SK-N-SH (cell line): Measurements from ENCODE around the gene SNX5. TPM values are rescaled to one million over a fixed set of nuclear protein-coding genes. Genes with fewer than 3 reads are reported as not detected.

Source experiments
- CTCF ChIA-PET: fragments of 300-600, 350-600 bp; formaldehyde crosslinking; extraction: SDS; loops from one replicate; lab custom pipeline; 2021; lab: Yijun Ruan, JAX
- POLR2A ChIA-PET: fragments of 350-600 bp; sonication (Branson Sonifier 250); formaldehyde crosslinking; extraction: SDS; loops from one replicate; lab custom pipeline; 2020; ENCODE audit warnings: antibody characterized with exemption, inconsistent platforms; lab: Yijun Ruan, JAX
- DNase-seq: peaks from one replicate; pipeline ENCODE4 v3.0.0; 2012
- H2AFZ ChIP-seq: fragments of 200-600 bp; sonication (generic); 2 replicates; pipeline ENCODE4 v1.8.1; 2016; ENCODE audit warnings: antibody characterized with exemption, mild to moderate bottlenecking, low read depth
- H3F3A ChIP-seq: fragments of 200-600 bp; sonication (generic); replicated peaks from 2 replicates; pipeline ENCODE3; 2016; ENCODE audit warnings: antibody characterized with exemption, mild to moderate bottlenecking; ENCODE audit not compliant: insufficient read depth
- H3K27ac ChIP-seq, 2 experiments: fragments of 200-500 bp in 1 of 2; fragments of 200-600 bp in 1 of 2; sonication (Bioruptor generic) in 1 of 2; sonication (generic), shearing (Covaris generic) in 1 of 2; 2 replicates each; pipeline versions ENCODE4 v1.5.1 to v1.6.1; 2014 to 2016; ENCODE audit warnings: low read depth in 2 of 2, inconsistent platforms in 1 of 2, low read length in 1 of 2, mild to moderate bottlenecking in 1 of 2, mixed read lengths in 1 of 2
- H3K27me3 ChIP-seq: fragments of 200-600 bp; sonication (generic), shearing (Covaris generic); 2 replicates; pipeline ENCODE4 v1.6.1; 2016; ENCODE audit warnings: mixed run types; ENCODE audit not compliant: insufficient read depth
- H3K36me3 ChIP-seq, 2 experiments: fragments of 200-500 bp in 1 of 2; fragments of 200-600 bp in 1 of 2; sonication (Bioruptor generic) in 1 of 2; sonication (generic) in 1 of 2; replicated peaks in 1 of 2; 2 replicates each; pipeline versions ENCODE3 to v1.5.1; 2014 to 2016; ENCODE audit warnings: low read length in 1 of 2, mild to moderate bottlenecking in 1 of 2; ENCODE audit not compliant: insufficient read depth in 2 of 2, control insufficient read depth in 1 of 2
- H3K4me1 ChIP-seq, 2 experiments: fragments of 200-500 bp in 1 of 2; fragments of 200-600 bp in 1 of 2; sonication (Bioruptor generic) in 1 of 2; sonication (generic), shearing (Covaris generic) in 1 of 2; 2 replicates each; pipeline versions ENCODE4 v1.5.1 to v1.6.1; 2014 to 2016; ENCODE audit warnings: low read depth in 1 of 2, low read length in 1 of 2, mixed run types in 1 of 2; ENCODE audit not compliant: insufficient read depth in 2 of 2, control insufficient read depth in 1 of 2
- H3K4me2 ChIP-seq: fragments of 200-600 bp; sonication (generic), shearing (Covaris generic); 2 replicates; pipeline ENCODE4 v1.6.1; 2017; ENCODE audit warnings: mixed run types
- H3K4me3 ChIP-seq, 2 experiments: fragments of 200-500 bp in 1 of 2; fragments of 200-600 bp in 1 of 2; sonication (Bioruptor generic) in 1 of 2; sonication (generic), shearing (Covaris generic) in 1 of 2; 2 replicates each; pipeline versions ENCODE4 v1.5.1 to v1.8.1; 2014 to 2016; ENCODE audit warnings: low read depth in 2 of 2, inconsistent platforms in 1 of 2, low read length in 1 of 2, mild to moderate bottlenecking in 1 of 2, mixed read lengths in 1 of 2, moderate library complexity in 1 of 2
- H3K79me2 ChIP-seq: fragments of 200-600 bp; sonication (generic); 2 replicates; pipeline ENCODE4 v1.8.1; 2017; ENCODE audit warnings: mild to moderate bottlenecking; ENCODE audit not compliant: insufficient read depth
- H3K9ac ChIP-seq: fragments of 200-600 bp; sonication (generic); 2 replicates; pipeline ENCODE4 v1.6.1; 2017; ENCODE audit warnings: mixed run types
- H3K9me2 ChIP-seq: fragments of 200-600 bp; sonication (generic); 2 replicates; pipeline ENCODE4 v1.6.1; 2017; ENCODE audit warnings: mixed run types
- H3K9me3 ChIP-seq: fragments of 200-600 bp; sonication (generic); 2 replicates; pipeline ENCODE4 v1.6.1; 2017; ENCODE audit warnings: mixed run types, mild to moderate bottlenecking, moderate library complexity
- H4K20me1 ChIP-seq: fragments of 200-600 bp; sonication (generic); 2 replicates; pipeline ENCODE4 v1.6.1; 2017; ENCODE audit warnings: mild to moderate bottlenecking, mixed run types; ENCODE audit not compliant: insufficient read depth
- ELF1 ChIP-seq: IDR thresholded peaks from 2 replicates; pipeline ENCODE4 v1.4.0; 2012
- EZH2phosphoT487 ChIP-seq: fragments of 200-600 bp; sonication (generic); IDR thresholded peaks from 2 replicates; pipeline ENCODE4 v1.6.1; 2017; ENCODE audit warnings: low read depth, mixed run types, mild to moderate bottlenecking, antibody characterized with exemption, moderate library complexity, borderline replicate concordance
- FOXM1 ChIP-seq: IDR thresholded peaks from 2 replicates; pipeline ENCODE4 v1.4.0; 2012; ENCODE audit warnings: low read depth, mild to moderate bottlenecking
- GABPA ChIP-seq: IDR thresholded peaks from 2 replicates; pipeline ENCODE4 v1.4.0; 2012; ENCODE audit warnings: low read depth, mild to moderate bottlenecking
- GATA2 ChIP-seq: sonication (generic); formaldehyde crosslinking; IDR thresholded peaks from 2 replicates; pipeline ENCODE4 v1.5.0; 2020; ENCODE audit warnings: mild to moderate bottlenecking, missing genetic modification reagents
- IRF3 ChIP-seq: fragments of 150-350 bp; IDR thresholded peaks from 2 replicates; pipeline ENCODE4 v1.6.1; 2016; ENCODE audit warnings: mild to moderate bottlenecking, low read depth, low read length
- MAX ChIP-seq: IDR thresholded peaks from 2 replicates; pipeline ENCODE4 v1.4.0; 2012; ENCODE audit warnings: low read depth
- MXI1 ChIP-seq: IDR thresholded peaks from 2 replicates; pipeline ENCODE4 v1.6.1; 2012; ENCODE audit warnings: mild to moderate bottlenecking, low read depth, low read length, improper control_type of control experiment
- NFIC ChIP-seq: IDR thresholded peaks from 2 replicates; pipeline ENCODE4 v1.4.0; 2012; ENCODE audit warnings: borderline replicate concordance
- POLR2AphosphoS5 ChIP-seq: IDR thresholded peaks from 2 replicates; pipeline ENCODE4 v1.6.1; 2012; ENCODE audit warnings: low read depth, low read length
- RAD21 ChIP-seq: IDR thresholded peaks from 2 replicates; pipeline ENCODE4 v1.6.1; 2012; ENCODE audit warnings: mild to moderate bottlenecking, low read length
- RCOR1 ChIP-seq: fragments of 150-350 bp; IDR thresholded peaks from 2 replicates; pipeline ENCODE4 v1.6.1; 2017; ENCODE audit warnings: antibody characterized with exemption, low read length
- RFX5 ChIP-seq: IDR thresholded peaks from 2 replicates; pipeline ENCODE4 v1.6.1; 2012; ENCODE audit warnings: mild to moderate bottlenecking, improper control_type of control experiment, low read length
- RXRA ChIP-seq: IDR thresholded peaks from 2 replicates; pipeline ENCODE4 v1.4.0; 2012; ENCODE audit warnings: low read depth, mild to moderate bottlenecking, borderline replicate concordance
- SIN3A ChIP-seq: IDR thresholded peaks from 2 replicates; pipeline ENCODE4 v1.6.1; 2012; ENCODE audit warnings: low read depth, mild to moderate bottlenecking, low read length, moderate library complexity, borderline replicate concordance
- SMC3 ChIP-seq: IDR thresholded peaks from 2 replicates; pipeline ENCODE4 v1.6.1; 2012; ENCODE audit warnings: low read depth, low read length, improper control_type of control experiment
- TAF1 ChIP-seq: IDR thresholded peaks from 2 replicates; pipeline ENCODE4 v1.6.1; 2012; ENCODE audit warnings: low read depth, mild to moderate bottlenecking, low read length, moderate library complexity, borderline replicate concordance
- TCF12 ChIP-seq: IDR thresholded peaks from 2 replicates; pipeline ENCODE4 v1.4.0; 2012
- TEAD4 ChIP-seq: IDR thresholded peaks from 2 replicates; pipeline ENCODE4 v1.4.0; 2012; ENCODE audit warnings: mild to moderate bottlenecking, borderline replicate concordance; ENCODE audit not compliant: insufficient read depth
- USF1 ChIP-seq: IDR thresholded peaks from 2 replicates; pipeline ENCODE4 v1.4.0; 2012; ENCODE audit warnings: low read depth, borderline replicate concordance
- WGBS: methylation state at CpG from one replicate; pipeline ENCODE4 v1.1.6; 2017; ENCODE audit warnings: low lambda C conversion rate; 5-methylcytosine and 5-hydroxymethylcytosine counted together
- polyA plus RNA-seq, 3 experiments: library from polyadenylated mRNA; depleted of rRNA; stranded (reverse); fragments of >200 nt; gene quantifications; 2 replicates each; pipeline ENCODE4 v1.2.3, GENCODE V29; 2012

SNX5 gene
- polyA plus RNA-seq, 1 of the 3 experiments (the other 2 are of a cell fraction) = 76.2 TPM

- DNase-seq = no peak
- Histone ChIP-seq H3K9ac (no peak overlapping the region), H3K4me3 (no peak overlapping the region), H3F3A (no peaks in the 10 kb centered on the region), H3K36me3 (peaks cover 3 to 25% of the 10 kb centered on the region in 2 experiments), H4K20me1 (no peaks in the 10 kb centered on the region), H3K79me2 (peaks cover 56% of the 10 kb centered on the region), H3K9me3 (no peaks in the 10 kb centered on the region), H3K4me2 (no peak overlapping the region), H3K27me3 (no peaks in the 10 kb centered on the region), H3K27ac (no peak overlapping the region), H3K4me1 (no peaks in the 10 kb centered on the region), H2AFZ (no peak overlapping the region), H3K9me2 (no peaks in the 10 kb centered on the region)
- ChIA-PET CTCF (interaction anchor here (3.8 kb wide), 1 partner anchor 11 kb away, joined by 25 read pairs; no protein-coding TSS in a partner anchor), POLR2A (no interaction called here)
- TF ChIP-seq GATA2 (CRISPR knock-in tag) (no peak), SIN3A (no peak), MAX (no peak), SMC3 (no peak), GABPA (no peak), TCF12 (no peak), POLR2AphosphoS5 (no peak), RFX5 (no peak), USF1 (no peak), ELF1 (no peak), TEAD4 (no peak), RCOR1 (no peak), NFIC (no peak), TAF1 (no peak), FOXM1 (no peak), IRF3 (no peak), RXRA (no peak), EZH2phosphoT487 (no peak), MXI1 (no peak), RAD21 (no peak)
- WGBS = 90% methylated on average over 7 of the region's 7 CpGs
Measured at GRCh38 chr20:17985388-17986018, 16.9 kb upstream of the SNX5 start.
